ENCODE data around the gene VASH1. TPM values are rescaled to one million over a fixed set of nuclear protein-coding genes. Genes with fewer than 3 reads are reported as not detected.

VASH1 gene
- total and polyA plus RNA-seq, 2 of the 13 experiments (the other 11 are each of a cell fraction or from before 2014, with no cell fraction given), result 0.11 to 0.24 TPM

DNA sequence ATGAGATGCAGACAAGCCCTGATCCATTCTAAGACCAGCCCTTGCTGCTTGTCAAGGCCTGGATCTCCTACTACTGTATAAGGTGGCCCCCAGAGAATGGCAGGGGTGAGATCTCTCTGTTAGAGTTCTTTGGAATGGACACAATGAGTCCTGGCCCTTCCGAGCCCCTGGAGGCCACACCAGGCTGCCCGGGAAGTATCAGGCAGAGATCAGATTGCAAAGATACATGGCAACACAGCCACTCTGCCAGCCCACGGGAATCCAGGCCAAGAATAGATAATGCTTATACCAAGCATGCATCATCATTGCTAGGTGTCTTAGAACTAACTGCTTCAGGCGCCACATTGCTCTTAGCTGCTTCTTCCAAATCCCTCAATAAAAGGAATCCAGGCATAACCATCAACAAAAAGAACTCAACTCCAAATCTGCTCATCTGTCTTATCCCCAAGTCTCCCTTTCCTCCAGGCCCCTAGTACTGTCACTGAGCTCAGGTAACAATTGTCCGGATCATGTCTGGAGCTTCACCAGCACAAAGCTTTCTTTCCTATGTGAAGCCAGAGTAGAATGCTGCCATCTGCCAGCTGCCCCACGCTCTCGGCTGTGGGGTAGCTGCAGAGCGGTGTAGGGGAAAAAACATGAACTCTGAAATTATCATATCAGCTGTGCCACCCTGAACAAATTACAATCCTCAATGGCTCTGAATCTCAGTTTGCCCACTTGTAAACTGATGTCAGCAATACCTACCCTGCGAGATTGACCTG, 5.5 kb upstream of the VASH1 start:
- Histone ChIP-seq H3K9me3 (ENCODE audit: low read length) (no peaks in the 10 kb centered on the region), H3K4me1 (ENCODE audit: insufficient read depth, low read length) (no peaks in the 10 kb centered on the region), H3K36me3 (replicated peaks in 1 of 2; ENCODE audit: control insufficient read depth in 1 of 2, insufficient read depth in 2 of 2, low read length in 2 of 2) (no peaks in the 10 kb centered on the region), H3K27me3 (ENCODE audit: control insufficient read depth in 1 of 2, insufficient read depth in 2 of 2, low read length in 2 of 2) (peaks cover 4 to 11% of the 10 kb centered on the region in 2 experiments; a peak in 4 of 5 replicates), H2AFZ (ENCODE audit: low read length) (no peak overlapping the region), H3K4me2 (ENCODE audit: low read depth, low read length) (no peak overlapping the region), H3K4me3 (replicated peaks in 1 of 3; ENCODE audit: insufficient read depth in 1 of 3, low read depth in 2 of 3, low read length in 3 of 3) (no peak overlapping the region), H3K9ac (ENCODE audit: insufficient read depth, low read depth, low read length) (no peak overlapping the region), H4K20me1 (ENCODE audit: insufficient read depth, low read length) (no peaks in the 10 kb centered on the region), H3K79me2 (ENCODE audit: insufficient read depth, low read length) (no peaks in the 10 kb centered on the region), H3K27ac (ENCODE audit: extremely low read length, insufficient read depth, low read length) (no peak overlapping the region)
- in situ Hi-C loops (cut with HindIII; ENCODE audit: extremely low pct_ligation_motif_present, low pct_unique_long_range_greater_than_20kb) (no loop called here), intact Hi-C loops (cut with micrococcal nuclease; ENCODE audit: unreplicated experiment) (no loop called here)
- no peak for TF ChIP-seq ZNF496 (CRISPR knock-in tag; IDR thresholded peaks at IDR 0.05; ENCODE audit: insufficient replicate concordance)
- TF ChIP-seq, protein P1, sequence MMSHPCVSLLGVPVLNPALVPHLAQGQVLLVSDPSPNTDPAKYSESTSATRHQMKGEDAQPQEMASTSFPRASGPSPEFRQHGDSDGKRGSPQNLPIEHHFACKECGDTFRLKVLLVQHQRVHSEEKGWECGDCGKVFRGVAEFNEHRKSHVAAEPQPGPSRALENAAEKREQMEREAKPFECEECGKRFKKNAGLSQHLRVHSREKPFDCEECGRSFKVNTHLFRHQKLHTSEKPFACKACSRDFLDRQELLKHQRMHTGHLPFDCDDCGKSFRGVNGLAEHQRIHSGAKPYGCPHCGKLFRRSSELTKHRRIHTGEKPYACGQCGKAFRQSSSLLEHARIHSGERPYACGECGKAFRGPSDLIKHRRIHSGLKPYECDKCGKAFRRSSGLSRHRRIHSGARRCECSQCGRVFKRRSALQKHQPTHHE (CRISPR knock-in tag; IDR thresholded peaks at IDR 0.05; ENCODE audit: borderline replicate concordance), result no peak
- no peak for TF ChIP-seq SATB2 (CRISPR knock-in tag; IDR thresholded peaks at IDR 0.05)
- TF ChIP-seq, protein P2, sequence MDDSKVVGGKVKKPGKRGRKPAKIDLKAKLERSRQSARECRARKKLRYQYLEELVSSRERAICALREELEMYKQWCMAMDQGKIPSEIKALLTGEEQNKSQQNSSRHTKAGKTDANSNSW (CRISPR knock-in tag; IDR thresholded peaks at IDR 0.05; ENCODE audit: borderline replicate concordance), result no peak
- CTCF ChIA-PET (ENCODE audit: low intra/inter-chr PET ratio, low total read pairs), result no interaction called here
- no TSS peak for BruUV-seq (replicated peaks)
- POLR2A ChIA-PET, result no interaction called here
- DNase-seq (ENCODE audit: low spot score) (no peak), FAIRE-seq (no peak), ATAC-seq (no peak)
- WGBS (ENCODE audit: low lambda C conversion rate), result 62% methylated on average over 8 of the region's 9 CpGs

DNA sequence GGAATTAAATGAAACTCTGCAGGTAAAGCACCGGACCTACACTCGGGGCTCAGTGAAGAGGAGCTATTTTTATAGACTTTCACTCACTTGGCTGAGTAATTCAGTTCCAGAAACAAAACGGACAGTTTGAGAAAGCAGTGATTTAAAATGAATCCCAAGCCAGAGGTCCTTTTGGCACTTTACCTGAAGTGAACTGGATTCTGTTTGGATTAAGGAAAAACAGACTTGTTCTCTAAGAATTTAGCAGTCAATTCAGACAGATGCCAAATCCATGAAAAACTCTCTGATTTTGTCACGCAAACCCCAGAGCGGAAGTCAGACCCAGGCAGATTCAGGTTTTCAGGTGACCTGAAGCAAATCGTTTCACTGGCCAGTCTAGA, 4.9 kb upstream of the VASH1 start:
- Histone ChIP-seq H3K4me2 (ENCODE audit: low read depth, low read length) (no peak overlapping the region), H3K79me2 (ENCODE audit: insufficient read depth, low read length) (no peaks in the 10 kb centered on the region), H3K27me3 (ENCODE audit: control insufficient read depth in 1 of 2, insufficient read depth in 2 of 2, low read length in 2 of 2) (peaks cover 4 to 17% of the 10 kb centered on the region in 2 experiments; a peak in 4 of 5 replicates), H3K27ac (ENCODE audit: extremely low read length, insufficient read depth, low read length) (no peak overlapping the region), H3K9me3 (ENCODE audit: low read length) (no peaks in the 10 kb centered on the region), H3K4me3 (replicated peaks in 1 of 3; ENCODE audit: insufficient read depth in 1 of 3, low read depth in 2 of 3, low read length in 3 of 3) (no peak overlapping the region), H3K36me3 (replicated peaks in 1 of 2; ENCODE audit: control insufficient read depth in 1 of 2, insufficient read depth in 2 of 2, low read length in 2 of 2) (no peaks in the 10 kb centered on the region), H2AFZ (ENCODE audit: low read length) (no peak overlapping the region), H3K9ac (ENCODE audit: insufficient read depth, low read depth, low read length) (no peak overlapping the region), H3K4me1 (ENCODE audit: insufficient read depth, low read length) (no peaks in the 10 kb centered on the region), H4K20me1 (ENCODE audit: insufficient read depth, low read length) (no peaks in the 10 kb centered on the region)
- in situ Hi-C loops (cut with HindIII; ENCODE audit: extremely low pct_ligation_motif_present, low pct_unique_long_range_greater_than_20kb), result no loop called here
- FAIRE-seq (no peak), ATAC-seq (no peak), DNase-seq (ENCODE audit: low spot score) (no peak)
- WGBS (ENCODE audit: low lambda C conversion rate), result 25% methylated on average over 6 of the region's 6 CpGs
- no TSS peak for BruUV-seq (replicated peaks)
- intact Hi-C loops (cut with micrococcal nuclease; ENCODE audit: unreplicated experiment), result no loop called here
- TF ChIP-seq GATA4 (IDR thresholded peaks at IDR 0.05; ENCODE audit: borderline replicate concordance, low read depth) (no peak), MZF1 (CRISPR knock-in tag; IDR thresholded peaks at IDR 0.05; ENCODE audit: borderline replicate concordance) (no peak), NFYC (CRISPR knock-in tag; IDR thresholded peaks at IDR 0.05) (no peak), ZNF205 (CRISPR knock-in tag; IDR thresholded peaks at IDR 0.05) (no peak), ZSCAN12 (CRISPR knock-in tag; IDR thresholded peaks at IDR 0.05) (no peak), DNMT3B (CRISPR knock-in tag; conservative IDR thresholded peaks at IDR 0.05) (no peak), SMYD3 (CRISPR knock-in tag; IDR thresholded peaks at IDR 0.05) (no peak), TCF12 (IDR thresholded peaks at IDR 0.05) (no peak), TCF12 (CRISPR knock-in tag; IDR thresholded peaks at IDR 0.05) (no peak), AKAP8 (CRISPR knock-in tag; IDR thresholded peaks at IDR 0.05) (no peak), ZNF101 (CRISPR knock-in tag; IDR thresholded peaks at IDR 0.05; ENCODE audit: borderline replicate concordance, low read depth) (no peak), TCF7 (IDR thresholded peaks at IDR 0.05; ENCODE audit: low read depth) (no peak), MIER2 (CRISPR knock-in tag; IDR thresholded peaks at IDR 0.05) (no peak), ZNF263 (CRISPR knock-in tag; IDR thresholded peaks at IDR 0.05) (no peak), ZNF629 (CRISPR knock-in tag; conservative IDR thresholded peaks at IDR 0.05) (no peak)
- TF ChIP-seq, protein P3, sequence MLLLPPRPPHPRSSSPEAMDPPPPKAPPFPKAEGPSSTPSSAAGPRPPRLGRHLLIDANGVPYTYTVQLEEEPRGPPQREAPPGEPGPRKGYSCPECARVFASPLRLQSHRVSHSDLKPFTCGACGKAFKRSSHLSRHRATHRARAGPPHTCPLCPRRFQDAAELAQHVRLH (CRISPR knock-in tag; IDR thresholded peaks at IDR 0.05; ENCODE audit: borderline replicate concordance, low read depth), result no peak
- ChIA-PET CTCF (ENCODE audit: low intra/inter-chr PET ratio, low total read pairs) (no interaction called here), POLR2A (no interaction called here)
